GM21515 (cell line): Measurements from ENCODE around the gene OTOGL.

Experiments
- ATAC-seq: cut with Tn5 transposase; IDR thresholded peaks from one replicate; pipeline ENCODE4 v1.9.1; 2021; ENCODE audit not compliant: unreplicated experiment

Gene OTOGL

GRCh38 chr12:80099259-80099658, at the start of gene OTOGL:
Gene OTOGL, plus strand, starts transcription at chr12:80099537. Its CDS starts 109,895 bp downstream, at chr12:80209432.
- no peak for ATAC-seq

- no peak for ATAC-seq
Observed at GRCh38 chr12:80050236-80050635, 49.1 kb upstream of the OTOGL start.

GRCh38 chr12:80053051-80053790, 46.1 kb upstream of the OTOGL start:
- no peak for ATAC-seq

- no peak for ATAC-seq
Observed at GRCh38 chr12:80056232-80056631, 43.1 kb upstream of the OTOGL start.

- ATAC-seq: no peak
Observed at GRCh38 chr12:80056845-80057244, 42.5 kb upstream of the OTOGL start.

GRCh38 chr12:80058586-80058985, 40.8 kb upstream of the OTOGL start:
- no peak for ATAC-seq

GRCh38 chr12:80059102-80059501, 40.2 kb upstream of the OTOGL start:
- no peak for ATAC-seq

- no peak for ATAC-seq
Observed at GRCh38 chr12:80059875-80060274, 39.5 kb upstream of the OTOGL start.

- ATAC-seq: no peak
Observed at GRCh38 chr12:80064269-80064668, 35.1 kb upstream of the OTOGL start.

GRCh38 chr12:80064951-80065350, 34.4 kb upstream of the OTOGL start:
- ATAC-seq: no peak

GRCh38 chr12:80068173-80068572, 31.2 kb upstream of the OTOGL start:
- no peak for ATAC-seq

GRCh38 chr12:80083892-80084614, 15.3 kb upstream of the OTOGL start:
- peak; percentile 72 for ATAC-seq

- ATAC-seq: no peak
Observed at GRCh38 chr12:80086025-80086424, 13.3 kb upstream of the OTOGL start.

- no peak for ATAC-seq
Observed at GRCh38 chr12:80087486-80088213, 11.7 kb upstream of the OTOGL start.

- no peak for ATAC-seq
Observed at GRCh38 chr12:80100591-80100990, 1.3 kb downstream of the OTOGL start.

- no peak for ATAC-seq
Observed at GRCh38 chr12:80101126-80101525, 1.8 kb downstream of the OTOGL start.

GRCh38 chr12:80107221-80107620, 7.9 kb downstream of the OTOGL start:
- ATAC-seq: no peak

- no peak for ATAC-seq
Observed at GRCh38 chr12:80116735-80117134, 17.4 kb downstream of the OTOGL start.

GRCh38 chr12:80118565-80119324, 19.4 kb downstream of the OTOGL start:
- ATAC-seq: no peak

- ATAC-seq: no peak
Observed at GRCh38 chr12:80120994-80121393, 21.7 kb downstream of the OTOGL start.

GRCh38 chr12:80121661-80122060, 22.3 kb downstream of the OTOGL start:
- ATAC-seq: no peak
